T47D (cell line): Measurements from ENCODE around the gene SERPINB8.
A peak's percentile ranks its signal among the peaks of the same experiment; 100 is the strongest.

ENCODE experiments used
- DNase-seq, 2 experiments: peaks; one replicate each; pipeline versions ENCODE4 v3.0.0 to v3.0.0-alpha.2; 2011 to 2012; ENCODE audit warnings: low read depth in 1 of 2, low spot score in 1 of 2
- JUND ChIP-seq: IDR thresholded peaks from 2 replicates; pipeline ENCODE4 v1.6.1; 2012; ENCODE audit warnings: low read depth
- in situ Hi-C: cut with HindIII; loops from 2 replicates; pipeline ENCODE4 v1.10.0; 2016; ENCODE audit warnings: low sequenced_read_pairs, low pct_unique_long_range_greater_than_20kb

The SERPINB8 gene

GRCh38 chr18:63972002-63972376 lies 2.1 kb downstream of the SERPINB8 start:
- in situ Hi-C loops, result no loop called here
- no peak for TF ChIP-seq JUND
- DNase-seq, result no peak

- no peak for TF ChIP-seq JUND
- in situ Hi-C loops, result no loop called here
- peak in 1 of 2 experiments; percentile 58 for DNase-seq
Measured at GRCh38 chr18:63974991-63975390, 5.1 kb downstream of the SERPINB8 start.

DNA sequence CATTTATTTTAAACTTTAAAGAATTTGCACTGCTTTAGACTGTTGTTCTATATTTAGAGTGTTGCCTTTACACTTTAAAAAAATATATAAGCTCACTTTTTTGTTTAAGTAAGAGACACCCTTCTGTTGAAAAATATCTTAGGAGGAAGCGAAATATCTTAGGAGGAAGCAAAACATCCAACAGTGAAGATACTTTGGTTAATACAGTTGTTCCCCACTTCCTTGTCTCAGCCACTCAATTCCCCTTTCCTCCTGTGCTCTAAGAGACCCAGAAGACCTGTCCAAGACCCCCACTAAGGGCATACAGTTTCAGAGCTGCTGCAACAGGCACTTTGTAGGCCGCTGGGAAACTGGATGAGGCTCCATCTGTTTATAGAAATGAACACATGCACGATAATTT lies 5.7 kb downstream of the SERPINB8 start:
- in situ Hi-C loops, result no loop called here
- no peak for TF ChIP-seq JUND

GRCh38 chr18:63977040-63977439 lies 7.2 kb downstream of the SERPINB8 start:
- no peak for TF ChIP-seq JUND
- no peak for DNase-seq
- in situ Hi-C loops, result no loop called here

More for the DNA sequence above, 5.7 kb downstream of the SERPINB8 start:
- no peak for DNase-seq

DNA sequence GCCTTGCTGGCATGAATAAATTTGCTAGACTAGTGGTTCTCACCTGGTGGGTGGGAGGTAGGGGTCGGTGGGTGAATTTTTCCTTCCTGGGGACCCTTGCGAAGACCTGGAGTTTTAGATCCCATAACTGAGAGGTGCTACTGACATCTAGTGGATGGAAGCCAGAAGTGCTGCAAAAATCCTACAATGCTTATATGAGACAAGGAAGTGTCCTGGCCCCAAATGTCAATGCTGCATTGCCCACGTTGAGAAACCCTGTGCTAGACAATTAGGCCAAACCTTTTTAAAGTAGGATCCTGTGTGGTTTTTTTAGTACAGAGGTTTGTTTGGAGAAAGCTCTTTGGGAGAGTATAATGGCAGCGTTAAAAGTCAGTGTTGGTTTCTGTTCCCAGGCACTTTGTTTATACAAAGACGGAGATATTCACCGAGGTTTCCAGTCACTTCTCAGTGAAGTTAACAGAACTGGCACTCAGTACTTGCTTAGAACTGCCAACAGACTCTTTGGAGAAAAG lies 9.6 kb downstream of the SERPINB8 start:
- DNase-seq, result peak; percentile 13 to 76
- in situ Hi-C loops, result no loop called here
- no peak for TF ChIP-seq JUND

- DNase-seq, result no peak
- in situ Hi-C loops, result no loop called here
- no peak for TF ChIP-seq JUND
Measured at GRCh38 chr18:63980027-63980426, 10.1 kb downstream of the SERPINB8 start.

- DNase-seq, result no peak
- TF ChIP-seq JUND, result no peak
- in situ Hi-C loops, result no loop called here
Measured at GRCh38 chr18:63980896-63981460, 11.1 kb downstream of the SERPINB8 start.

GRCh38 chr18:63981719-63982118 lies 11.8 kb downstream of the SERPINB8 start:
- DNase-seq, result no peak
- in situ Hi-C loops, result no loop called here
- TF ChIP-seq JUND, result no peak

- in situ Hi-C loops, result no loop called here
- TF ChIP-seq JUND, result no peak
- no peak for DNase-seq
Measured at GRCh38 chr18:63982361-63982760, 12.5 kb downstream of the SERPINB8 start.

GRCh38 chr18:63986885-63987284 lies 17.0 kb downstream of the SERPINB8 start:
- in situ Hi-C loops, result no loop called here
- no peak for DNase-seq
- no peak for TF ChIP-seq JUND

- TF ChIP-seq JUND, result no peak
- in situ Hi-C loops, result no loop called here
- no peak for DNase-seq
Measured at GRCh38 chr18:63987743-63988142, 17.9 kb downstream of the SERPINB8 start.

- TF ChIP-seq JUND, result no peak
- DNase-seq, result no peak
- in situ Hi-C loops, result no loop called here
Measured at GRCh38 chr18:63992751-63993150, 22.9 kb downstream of the SERPINB8 start.

- in situ Hi-C loops, result no loop called here
- no peak for TF ChIP-seq JUND
- DNase-seq, result peak; percentile 22 to 66
Measured at GRCh38 chr18:63994783-63995399, 25.0 kb downstream of the SERPINB8 start.

- in situ Hi-C loops, result no loop called here
- DNase-seq, result no peak
- no peak for TF ChIP-seq JUND
Measured at GRCh38 chr18:63997041-63997440, 27.2 kb downstream of the SERPINB8 start.
